Stimulated activated CD8-positive, alpha-beta memory T cell treated with anti-CD3 and anti-CD28 coated beads, Interleukin-2, amount 100 ng/mL, for 1 hour (primary cell): ENCODE results near the gene BTBD2.

ENCODE experiments used
- DNase-seq, 2 donors: peaks; one replicate each; pipeline ENCODE4 v3.0.0-alpha.2; 2020; ENCODE audit warnings: low read depth in 2 of 2

Gene BTBD2

DNA sequence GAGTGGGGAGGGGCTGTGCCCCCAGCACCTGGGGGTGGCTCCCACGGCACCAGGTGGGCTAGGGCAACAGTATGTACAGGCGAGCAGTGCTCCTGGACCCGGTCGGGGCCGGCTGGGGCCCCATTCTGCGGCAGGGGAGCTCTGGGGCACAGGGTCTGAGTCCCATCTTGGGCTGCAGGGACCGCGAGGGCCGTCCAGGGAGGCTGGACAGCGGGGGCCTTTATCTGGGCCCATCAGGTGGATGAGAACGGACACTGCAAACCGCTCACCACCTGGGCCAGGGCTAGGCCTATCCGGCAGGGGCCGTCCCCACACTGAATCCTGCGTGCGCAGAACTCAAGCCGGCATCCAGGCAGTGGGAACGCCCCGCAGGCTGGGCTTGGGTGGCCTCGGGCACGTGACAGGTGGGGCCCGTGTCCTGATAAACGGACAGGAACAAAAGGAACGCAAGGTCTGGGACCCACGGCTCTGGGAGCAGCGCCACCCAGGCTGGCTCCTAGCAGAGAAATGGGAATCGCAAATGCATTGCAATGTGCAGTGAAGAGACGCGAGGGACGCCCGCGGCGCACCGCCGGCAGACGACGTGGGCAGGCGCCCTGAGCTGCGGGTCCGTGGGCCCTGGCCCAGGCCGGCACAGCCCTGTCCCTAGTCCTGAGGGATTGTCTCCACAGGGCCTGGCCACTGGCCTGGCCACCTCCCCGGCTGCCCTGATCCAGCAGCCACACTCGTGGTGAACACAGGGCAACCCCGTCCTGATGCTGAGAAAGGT, 29.7 kb downstream of the BTBD2 start:
- DNase-seq, result no peak

DNA sequence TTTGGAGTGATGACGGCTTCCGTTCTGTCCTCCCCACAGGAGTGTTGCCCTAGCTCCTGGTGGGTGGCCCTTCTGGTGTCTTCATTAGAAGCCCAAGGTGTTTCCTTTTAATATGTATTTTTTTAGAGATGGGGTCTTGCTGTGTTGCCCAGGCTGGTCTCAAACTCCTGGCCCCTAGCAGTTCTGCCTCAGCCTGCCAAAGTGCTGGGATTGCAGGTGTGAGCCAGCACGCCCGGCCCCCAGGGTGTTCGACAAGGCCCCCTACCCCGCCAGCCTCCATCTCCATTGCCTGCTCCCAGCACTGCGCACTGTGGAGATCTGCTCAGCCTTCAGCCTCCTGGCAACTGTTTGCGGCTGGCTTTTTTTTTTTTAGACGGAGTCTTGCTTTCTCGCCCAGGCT, 31.2 kb downstream of the BTBD2 start:
- DNase-seq, result no peak

DNA sequence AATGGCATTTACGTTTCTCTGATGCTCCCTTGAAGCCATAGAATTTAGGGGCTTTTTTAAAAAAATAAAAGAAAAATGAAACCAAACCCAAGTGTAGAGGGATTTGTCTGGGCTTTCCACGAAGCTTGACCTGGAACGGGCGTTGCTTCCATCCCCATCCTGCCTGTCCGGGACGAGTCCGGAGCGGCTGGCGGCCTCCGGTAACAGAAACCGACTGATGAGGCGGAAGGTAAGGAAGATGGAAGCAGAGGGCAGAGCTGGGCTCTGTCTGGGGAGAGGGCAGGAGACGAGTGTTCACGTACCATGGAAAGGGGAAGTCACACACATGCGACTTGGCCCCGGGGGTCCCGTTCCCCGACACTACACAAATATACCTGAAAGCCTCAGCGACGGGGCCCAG, 34.3 kb downstream of the BTBD2 start:
- no peak for DNase-seq

DNA sequence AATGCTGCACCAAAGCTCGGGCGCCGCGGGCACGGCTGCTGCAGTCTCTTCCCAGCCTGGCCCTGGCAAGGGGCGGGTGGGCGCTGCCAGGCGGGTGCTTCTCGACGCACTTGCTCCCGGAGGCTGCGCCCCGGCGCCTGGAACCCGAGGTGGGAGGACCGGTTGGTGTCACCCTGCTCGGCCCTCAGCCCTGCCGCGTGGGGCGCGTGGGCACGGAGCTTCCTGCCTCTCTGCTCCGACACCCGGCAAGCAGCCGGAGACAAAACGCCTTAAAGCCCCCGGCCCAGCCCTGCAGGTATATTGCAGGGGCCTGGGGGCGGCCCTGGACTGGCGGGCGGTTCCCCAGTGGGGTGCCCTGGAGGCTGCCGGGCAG, 34.7 kb downstream of the BTBD2 start:
- DNase-seq, result no peak

DNA sequence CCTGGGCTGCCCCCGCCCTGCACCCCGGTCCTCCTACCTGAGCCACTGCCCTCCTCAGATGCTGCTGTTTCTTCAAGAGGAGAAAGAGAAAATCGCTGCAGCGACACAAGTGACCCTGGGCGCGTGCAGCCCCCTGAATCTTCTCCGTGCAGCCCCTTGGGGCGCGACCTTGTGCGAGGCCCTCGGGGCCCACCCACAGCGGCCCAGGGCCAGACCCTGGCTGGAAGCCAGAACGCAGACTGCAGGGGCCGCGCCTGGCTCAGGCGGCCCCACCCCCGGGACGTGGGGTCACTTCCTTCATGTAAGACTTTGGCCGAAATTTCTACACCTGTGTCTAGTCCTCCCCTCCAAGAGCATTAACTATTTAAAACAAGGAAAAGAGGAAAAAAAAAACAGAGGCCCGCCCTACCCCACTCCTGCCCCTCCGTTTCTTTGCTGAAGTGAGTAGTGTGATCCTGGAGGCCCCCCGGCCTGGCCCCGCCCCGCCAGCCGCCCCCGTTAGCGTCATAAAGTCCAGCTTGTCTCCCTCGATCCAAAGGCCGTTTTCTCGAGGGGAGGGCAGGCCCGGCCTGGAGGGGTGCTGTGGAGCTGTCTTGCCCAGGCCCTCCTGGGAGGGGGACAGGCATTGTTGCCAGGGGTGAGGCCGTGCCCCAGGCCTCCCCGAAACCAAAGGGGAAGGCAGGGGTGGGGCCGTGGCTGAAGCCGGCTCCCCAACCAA, 35.3 kb downstream of the BTBD2 start:
- DNase-seq, result no peak

DNA sequence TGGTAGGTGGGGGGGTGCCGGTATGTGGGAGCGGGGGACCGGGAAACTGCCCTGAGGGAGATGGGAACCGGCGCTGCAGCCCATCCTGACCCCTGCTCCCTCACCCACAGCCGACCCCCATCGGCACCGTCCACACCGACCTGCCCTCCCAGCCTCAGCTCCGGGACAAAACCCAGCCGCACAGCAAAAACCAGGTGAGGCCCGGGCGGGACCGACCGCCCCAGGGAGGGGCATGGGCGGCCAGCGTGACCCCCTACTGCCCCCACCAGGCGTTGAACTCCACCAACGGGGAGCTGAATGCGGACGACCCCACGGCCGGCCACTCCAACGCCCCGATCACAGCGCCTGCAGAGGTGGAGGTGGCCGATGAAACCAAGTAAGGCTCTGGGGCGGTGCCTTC, 35.9 kb downstream of the BTBD2 start:
- DNase-seq, result no peak

DNA sequence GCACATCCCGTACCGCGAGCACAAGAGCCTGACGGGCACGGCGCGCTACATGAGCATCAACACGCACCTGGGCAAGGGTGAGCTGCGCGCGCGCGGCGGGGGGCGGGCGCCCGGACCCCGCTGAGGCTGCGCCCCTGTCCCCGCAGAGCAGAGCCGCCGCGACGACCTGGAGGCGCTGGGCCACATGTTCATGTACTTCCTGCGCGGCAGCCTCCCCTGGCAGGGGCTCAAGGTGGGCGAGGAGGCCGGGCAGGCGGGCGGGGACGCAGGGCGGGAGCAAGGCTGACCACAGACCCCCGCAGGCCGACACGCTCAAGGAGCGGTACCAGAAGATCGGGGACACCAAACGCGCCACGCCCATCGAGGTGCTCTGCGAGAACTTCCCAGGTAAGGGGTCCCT, 36.5 kb downstream of the BTBD2 start:
- no peak for DNase-seq

DNA sequence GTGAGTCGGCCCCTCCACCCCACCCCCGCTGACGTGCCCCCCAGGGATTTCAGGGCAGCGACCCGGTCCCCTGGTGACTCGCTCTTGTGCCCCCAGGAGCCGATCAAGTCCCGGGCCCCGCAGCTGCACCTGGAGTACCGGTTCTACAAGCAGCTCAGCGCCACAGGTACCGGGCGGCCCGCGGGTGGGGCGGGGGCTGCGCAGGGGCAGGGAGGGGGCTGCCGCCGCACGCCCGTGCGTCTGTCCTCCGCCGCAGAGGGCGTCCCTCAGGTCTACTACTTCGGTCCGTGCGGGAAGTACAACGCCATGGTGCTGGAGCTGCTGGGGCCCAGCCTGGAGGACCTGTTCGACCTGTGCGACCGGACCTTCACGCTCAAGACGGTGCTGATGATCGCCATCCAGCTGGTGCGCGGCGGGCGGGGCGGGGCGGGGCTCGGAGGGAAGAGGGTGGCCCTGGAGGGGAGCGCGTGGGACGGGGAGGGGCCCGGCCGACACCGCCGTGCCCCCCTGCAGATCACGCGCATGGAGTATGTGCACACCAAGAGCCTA, 37.1 kb downstream of the BTBD2 start:
- no peak for DNase-seq

DNA sequence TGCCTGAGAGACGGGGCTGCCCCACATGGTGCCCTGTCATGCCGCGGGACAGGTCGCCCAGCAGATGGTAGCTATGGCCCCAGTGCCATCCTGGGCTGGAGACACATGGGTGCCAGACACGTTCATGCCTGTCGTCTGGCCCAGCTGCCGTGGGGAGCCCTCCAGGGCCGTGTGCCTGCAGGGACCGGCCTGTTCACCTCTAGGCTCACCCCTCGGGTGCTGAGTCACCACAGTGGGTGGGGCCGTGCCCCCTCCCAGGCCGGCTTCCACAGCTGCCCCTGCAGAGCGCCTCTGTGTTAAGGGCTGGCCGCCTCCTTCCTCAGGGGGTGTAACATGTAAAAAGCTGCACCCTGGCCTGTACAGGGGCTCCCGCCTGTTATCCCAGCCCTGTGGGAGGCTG, 38.4 kb downstream of the BTBD2 start:
- DNase-seq, result no peak

DNA sequence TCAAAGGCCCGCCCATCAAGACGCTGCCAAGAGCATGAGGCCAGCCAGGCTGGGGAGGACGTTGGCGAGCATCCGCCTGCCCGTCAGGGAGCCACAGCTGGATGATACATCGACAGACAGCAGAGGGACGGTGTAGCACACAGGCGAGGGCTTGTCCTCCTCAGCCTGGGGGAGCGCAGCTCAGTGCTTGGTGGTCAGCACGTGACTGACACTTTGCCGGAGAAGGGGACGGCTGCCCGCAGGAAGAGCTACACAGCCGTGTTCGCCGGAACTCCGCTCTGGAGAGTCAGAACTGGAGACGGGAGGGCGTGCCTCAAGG, 40.4 kb downstream of the BTBD2 start:
- no peak for DNase-seq

DNA sequence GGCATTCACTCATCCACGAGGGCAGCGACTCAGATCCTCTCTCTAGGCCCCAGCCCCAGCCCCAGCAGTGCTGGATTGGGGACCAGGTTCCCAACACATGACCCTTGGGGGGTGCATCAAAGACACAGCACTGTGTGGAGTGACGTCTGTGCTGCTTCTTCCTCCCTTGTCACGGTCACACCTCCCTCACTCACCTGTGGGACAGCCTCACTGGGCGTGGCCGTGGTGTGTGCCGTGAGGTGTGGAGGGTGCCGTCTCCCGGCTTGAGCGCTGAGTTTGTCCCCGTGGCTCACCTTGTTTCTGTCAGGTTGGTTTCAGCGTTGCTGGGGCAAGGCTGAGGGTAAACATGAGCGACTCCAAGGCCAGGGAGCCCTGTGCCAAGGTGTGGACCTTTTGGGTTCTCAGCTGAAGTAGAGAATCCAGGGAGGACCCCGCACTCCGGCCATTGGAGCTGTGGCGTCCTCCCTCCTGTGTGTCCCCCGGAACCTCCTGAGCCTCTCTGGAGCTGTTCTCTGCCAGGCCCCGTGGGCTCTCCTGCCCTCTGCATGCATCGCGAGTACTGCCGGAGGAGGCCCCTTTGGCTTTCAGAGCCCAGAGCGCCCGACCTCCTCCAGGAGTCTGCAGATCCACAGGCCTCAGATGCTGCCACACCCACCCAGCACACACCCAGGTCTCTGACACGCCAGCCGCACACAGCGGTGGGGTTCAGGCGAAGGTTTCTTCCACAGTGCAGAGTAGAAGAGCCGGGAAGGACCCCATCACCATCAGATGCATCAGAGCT, 40.9 kb downstream of the BTBD2 start:
- DNase-seq, result no peak

DNA sequence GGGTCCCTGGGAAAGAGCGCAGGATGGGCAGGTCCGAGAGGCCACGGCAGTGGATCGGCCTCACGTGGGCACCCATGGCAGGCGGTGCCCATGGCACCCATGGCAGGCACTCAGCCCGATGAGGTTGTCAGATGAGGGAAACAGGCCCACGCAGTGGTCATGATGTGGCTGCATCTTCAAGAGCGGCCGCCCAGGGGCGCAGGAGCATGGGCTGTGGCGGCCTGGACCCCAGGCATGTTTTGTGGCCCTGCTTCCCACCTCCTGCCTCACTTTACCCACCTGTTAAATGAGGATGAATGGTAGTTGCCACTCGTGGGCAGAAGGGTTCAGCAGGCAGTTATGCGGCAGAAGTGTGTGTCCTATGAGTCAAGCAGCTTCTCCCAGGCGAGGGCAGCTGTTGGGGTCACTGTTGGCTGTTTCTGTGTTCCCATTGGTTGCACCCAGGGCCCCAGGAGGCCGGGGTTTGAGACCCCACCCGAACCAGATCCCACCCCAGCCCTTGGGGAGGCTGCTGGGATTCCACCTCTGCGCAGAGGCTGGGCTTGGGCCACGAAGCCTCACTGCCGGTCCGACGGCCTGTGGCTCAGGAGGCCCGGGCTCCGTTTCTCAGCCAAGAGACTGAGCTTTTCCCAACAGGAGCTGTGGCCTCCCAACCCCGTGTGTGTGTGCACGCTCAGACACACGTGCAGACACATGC, 44.6 kb downstream of the BTBD2 start:
- no peak for DNase-seq

DNA sequence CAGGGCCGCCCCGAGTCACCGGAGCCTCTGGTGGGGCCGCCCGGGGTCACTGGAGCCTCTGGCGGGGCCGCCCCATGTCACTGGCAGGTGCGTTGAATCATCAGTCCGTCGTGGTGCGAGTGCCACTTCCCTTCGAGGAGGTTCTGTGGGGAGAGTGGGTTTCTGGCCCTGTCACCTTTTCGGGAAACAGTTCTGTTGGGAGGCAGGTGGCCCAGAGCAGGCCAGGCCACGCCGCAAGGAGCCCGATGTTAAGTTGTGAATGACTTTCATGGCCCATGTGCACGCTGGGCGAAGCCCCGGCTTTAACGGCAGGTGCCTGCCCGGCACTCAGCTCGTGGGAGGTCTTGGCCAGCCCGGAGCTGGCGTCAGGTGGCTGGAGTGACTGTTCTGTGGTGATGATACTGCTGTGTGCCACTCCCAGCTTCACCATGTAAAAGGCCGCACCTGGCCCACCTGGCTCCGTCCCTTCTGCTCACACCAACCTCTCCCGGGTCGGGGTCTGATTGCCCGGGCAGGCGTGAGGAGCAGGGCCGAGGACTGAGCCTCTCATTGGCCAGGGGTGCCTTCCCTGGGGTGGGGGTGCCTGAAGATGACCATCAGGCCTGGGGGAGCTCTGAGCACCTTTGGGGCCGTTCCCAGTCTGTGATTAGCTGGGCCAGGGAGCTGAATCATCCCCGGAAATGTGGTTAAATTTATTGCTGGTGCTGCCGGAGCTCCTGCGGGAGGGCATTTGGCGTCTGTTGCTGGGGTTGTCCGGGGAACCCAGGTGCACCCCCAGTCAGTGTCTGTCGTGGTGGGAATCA, 45.3 kb downstream of the BTBD2 start:
- DNase-seq, result no peak

DNA sequence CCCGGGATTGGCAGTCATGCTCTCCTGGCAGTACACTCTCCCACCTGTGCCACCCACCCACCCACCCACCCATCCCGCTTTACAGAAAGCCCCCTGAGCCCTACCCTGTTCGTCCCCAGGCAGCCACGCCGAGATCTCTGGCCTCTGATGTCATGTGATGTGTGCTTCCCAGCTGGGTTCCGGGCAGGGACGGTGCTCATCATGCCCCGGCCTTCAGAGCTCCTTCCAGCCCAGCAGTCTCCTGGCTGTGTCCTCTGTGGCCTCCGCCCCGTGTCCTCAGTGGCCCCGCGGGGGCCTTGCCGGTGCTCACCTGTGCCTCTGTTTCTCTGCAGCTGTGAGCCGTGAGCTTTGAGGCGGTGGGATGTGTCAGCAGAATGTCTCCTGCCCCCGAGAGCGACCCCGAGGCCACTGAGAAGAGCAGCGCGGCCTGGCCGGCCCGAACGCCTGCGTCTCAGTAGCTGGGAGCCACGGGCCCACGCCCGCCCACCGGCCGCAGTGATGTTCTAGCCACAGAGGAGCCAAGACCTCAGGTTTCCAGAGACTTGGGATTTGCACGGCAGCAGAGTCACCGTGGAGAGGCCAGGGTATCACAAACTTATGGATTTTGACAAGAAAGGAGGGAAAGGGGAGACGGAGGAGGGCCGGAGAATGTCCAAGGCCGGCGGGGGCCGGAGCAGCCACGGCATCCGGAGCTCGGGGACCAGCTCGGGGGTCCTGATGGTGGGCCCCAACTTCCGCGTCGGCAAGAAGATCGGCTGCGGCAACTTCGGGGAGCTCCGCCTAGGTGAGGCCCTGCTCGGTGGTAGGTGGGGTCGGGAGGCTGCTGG, 46.1 kb downstream of the BTBD2 start:
- DNase-seq, result no peak

DNA sequence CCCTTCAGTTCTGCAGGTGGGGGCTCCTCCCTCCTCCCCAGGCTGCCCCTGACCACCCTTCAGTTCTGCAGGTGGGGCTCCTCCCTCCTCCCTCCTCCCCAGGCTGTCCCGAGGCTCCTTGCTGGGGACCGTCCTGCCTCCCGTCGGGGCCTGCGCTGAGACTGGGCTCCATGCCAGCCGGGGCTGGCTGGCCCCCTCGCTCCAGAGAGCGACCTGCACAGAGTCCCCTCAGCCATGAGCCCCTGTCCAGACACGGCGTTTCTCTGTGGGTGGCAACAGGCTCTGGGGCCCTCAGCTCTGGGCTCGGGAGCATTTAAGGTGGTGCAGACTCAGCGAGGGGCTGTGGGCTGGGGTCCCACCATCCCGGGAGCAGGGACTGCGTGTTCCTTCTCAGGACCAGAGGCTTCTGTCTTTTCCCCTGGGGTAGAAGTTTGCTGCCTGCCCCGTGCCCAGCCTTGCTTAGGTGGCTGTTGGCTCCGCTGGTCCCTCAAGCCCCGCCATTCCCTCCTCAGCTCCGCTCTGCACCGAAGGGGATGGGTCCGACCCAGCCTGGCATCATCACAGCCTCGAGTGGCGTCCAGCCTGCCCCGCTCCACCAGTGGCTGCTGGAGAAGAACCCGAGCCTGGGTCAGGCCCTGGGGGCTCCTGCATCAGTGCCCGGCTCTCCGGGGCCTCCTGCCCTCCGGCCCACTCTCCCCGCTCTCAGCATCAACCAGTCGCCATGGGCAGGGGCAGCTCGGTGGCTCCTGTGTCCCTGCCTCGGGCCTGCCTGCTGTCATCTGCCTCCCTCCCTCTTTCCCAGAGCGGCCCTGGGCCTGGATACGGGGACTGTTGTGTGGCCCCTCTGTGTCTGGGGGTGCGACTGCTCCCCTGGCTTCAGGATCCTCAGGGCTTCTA, 47.0 kb downstream of the BTBD2 start:
- no peak for DNase-seq

DNA sequence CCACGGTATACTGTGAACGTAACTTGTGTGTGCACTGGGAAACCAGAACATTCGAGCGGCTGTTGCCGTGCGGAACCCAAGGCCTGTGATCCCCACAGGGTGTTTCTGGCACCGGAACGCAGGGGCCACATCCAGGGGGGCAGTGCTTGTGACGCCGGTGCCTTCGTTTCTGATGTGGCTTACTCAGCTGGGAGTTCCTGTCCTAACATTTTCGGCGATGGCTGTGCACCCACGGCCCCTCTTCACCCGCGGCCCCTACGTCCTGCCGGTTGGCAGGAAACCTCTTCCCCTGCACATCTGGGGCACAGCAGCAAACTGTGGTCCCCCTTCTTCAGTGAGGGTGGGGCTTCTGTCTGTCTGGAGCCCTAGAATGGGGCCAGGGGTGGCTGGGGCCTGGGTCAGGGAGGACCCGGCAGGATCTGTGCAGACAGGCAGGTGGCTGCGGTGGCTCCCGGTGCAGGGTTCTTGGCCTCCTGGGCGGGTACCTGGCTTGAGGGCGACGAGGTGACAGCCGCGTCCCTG, 48.4 kb downstream of the BTBD2 start:
- DNase-seq, result no peak

DNA sequence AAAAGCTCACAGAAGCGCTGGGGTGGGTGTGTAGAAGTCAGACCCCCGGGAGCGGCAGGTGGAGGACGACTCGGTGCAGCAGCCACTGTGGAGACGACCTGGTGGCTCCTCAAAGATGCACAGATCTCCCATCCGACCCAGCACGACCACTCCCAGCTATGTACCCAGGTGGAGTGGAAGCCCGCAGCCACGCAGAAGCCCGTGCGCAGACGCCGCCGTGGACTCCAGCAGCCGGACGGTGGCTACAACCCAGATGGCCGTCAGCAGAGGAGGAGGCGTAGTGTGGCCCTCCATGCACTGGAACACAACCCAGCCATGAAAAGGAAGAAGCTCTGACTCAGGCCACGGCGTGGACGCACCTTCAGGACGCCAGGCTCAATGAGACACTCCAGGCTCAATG, 52.8 kb downstream of the BTBD2 start:
- no peak for DNase-seq

DNA sequence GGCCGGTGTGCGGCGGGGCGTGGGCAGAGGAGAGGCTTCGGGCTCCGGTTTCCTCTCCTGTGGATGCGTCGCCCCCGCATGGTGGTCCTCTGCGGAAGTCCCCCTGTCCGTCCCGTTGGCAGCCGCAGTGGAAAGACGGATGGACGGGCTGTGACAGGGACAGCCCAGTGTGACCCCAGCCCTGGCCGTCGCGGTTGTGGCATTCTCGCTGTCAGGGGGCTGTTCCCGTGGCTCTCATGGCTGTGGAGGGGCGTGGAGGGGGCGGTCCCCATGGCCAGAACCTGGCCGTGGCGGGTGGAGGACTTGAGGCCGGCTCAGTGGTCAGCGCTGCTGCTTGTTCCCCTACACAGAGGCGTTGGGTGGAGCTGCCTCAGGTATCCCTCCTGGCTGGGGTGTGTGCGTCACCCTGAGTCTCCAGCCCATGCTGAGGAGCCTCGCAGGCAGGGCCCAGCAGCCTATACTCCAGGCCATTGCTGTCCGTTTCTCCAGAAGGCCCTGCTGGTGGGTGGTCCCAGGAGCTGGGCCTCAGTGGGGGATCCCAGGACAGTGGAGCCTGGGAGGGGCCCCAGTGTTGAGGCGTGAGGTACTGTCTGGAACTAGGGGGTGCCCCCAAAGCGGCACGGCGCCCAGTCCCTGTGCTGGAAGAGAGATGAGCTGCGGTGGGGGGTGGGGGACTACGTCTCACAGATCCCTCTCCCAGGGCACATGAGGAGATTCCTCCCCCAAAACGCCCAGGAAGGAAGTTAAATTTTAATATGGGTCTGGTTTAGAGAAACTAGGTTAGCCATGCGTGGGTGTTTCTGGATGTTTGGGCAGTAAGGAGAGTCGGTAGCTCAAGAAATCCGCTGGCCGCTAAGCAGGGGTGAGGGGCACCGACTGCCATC, 54.3 kb downstream of the BTBD2 start:
- DNase-seq, result no peak
